Epithelial cell of esophagus (primary cell): Measurements from ENCODE around the gene NAV3.
A peak's percentile ranks its signal among the peaks of the same experiment; 100 is the strongest.
"Not testable (repeated sequence)": the region's sequence is repeated elsewhere in the genome, so short reads cannot be mapped to it uniquely, and the experiment has no call there.

Source experiments
- DNase-seq: peaks from one replicate; pipeline ENCODE4 v3.0.0; 2010; ENCODE audit warnings: low read depth
- H3K4me3 ChIP-seq: 2 replicates; pipeline ENCODE4 v1.5.1; 2011; ENCODE audit warnings: mild to moderate bottlenecking, low read length, control low read depth
- TF ChIP-seq, protein P1 (sequence below): IDR thresholded peaks from 2 replicates; pipeline ENCODE4 v1.5.1; 2011; ENCODE audit warnings: low read depth, mild to moderate bottlenecking, low read length, control low read depth, inconsistent platforms; ENCODE audit not compliant: insufficient read depth; ENCODE audit errors: missing control alignments

NAV3 gene

DNA sequence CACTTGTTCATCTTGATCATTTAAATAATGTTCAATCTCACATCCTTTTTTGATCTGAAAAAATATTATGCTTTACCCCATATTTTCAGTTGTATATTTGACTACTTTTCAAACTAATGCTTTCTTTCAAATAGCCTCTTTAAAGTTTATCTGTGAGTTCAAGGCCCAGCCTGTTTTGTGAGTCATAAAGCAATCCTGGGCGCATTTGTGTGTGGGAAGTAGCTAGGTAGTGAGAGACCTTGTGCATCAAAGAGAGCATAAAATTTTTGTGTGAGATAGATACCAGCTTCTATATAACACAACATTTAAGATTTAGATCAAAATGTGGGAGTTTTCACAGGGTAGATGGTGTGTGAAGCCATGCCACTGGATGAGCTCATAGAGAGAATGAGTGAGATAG lies 405.6 kb downstream of the NAV3 start:
- DNase-seq, result peak; percentile 27
- TF ChIP-seq, protein P1, sequence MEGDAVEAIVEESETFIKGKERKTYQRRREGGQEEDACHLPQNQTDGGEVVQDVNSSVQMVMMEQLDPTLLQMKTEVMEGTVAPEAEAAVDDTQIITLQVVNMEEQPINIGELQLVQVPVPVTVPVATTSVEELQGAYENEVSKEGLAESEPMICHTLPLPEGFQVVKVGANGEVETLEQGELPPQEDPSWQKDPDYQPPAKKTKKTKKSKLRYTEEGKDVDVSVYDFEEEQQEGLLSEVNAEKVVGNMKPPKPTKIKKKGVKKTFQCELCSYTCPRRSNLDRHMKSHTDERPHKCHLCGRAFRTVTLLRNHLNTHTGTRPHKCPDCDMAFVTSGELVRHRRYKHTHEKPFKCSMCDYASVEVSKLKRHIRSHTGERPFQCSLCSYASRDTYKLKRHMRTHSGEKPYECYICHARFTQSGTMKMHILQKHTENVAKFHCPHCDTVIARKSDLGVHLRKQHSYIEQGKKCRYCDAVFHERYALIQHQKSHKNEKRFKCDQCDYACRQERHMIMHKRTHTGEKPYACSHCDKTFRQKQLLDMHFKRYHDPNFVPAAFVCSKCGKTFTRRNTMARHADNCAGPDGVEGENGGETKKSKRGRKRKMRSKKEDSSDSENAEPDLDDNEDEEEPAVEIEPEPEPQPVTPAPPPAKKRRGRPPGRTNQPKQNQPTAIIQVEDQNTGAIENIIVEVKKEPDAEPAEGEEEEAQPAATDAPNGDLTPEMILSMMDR, result no peak
- H3K4me3 ChIP-seq, result no peak overlapping the region

DNA sequence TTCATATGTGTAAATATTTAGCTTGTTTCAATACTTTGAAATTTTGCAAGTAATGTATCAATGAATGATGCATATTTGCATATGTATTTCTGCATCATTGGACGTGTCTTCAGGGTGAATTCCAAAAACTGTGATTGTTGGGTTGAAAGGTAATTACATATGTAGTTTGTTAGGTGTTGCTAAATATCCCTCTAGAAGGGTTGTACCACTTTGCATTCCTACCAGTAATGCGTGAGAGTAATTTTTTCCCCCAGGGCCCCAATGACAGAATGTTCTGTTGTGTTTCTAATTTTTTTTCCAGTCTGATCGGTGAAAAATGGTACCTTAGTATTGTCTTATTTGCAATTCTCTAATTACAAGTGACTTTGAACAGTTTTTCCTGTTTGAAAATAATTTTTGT lies 408.9 kb downstream of the NAV3 start:
- DNase-seq, result no peak
- H3K4me3 ChIP-seq, result no peak overlapping the region
- TF ChIP-seq, protein P1, result no peak

DNA sequence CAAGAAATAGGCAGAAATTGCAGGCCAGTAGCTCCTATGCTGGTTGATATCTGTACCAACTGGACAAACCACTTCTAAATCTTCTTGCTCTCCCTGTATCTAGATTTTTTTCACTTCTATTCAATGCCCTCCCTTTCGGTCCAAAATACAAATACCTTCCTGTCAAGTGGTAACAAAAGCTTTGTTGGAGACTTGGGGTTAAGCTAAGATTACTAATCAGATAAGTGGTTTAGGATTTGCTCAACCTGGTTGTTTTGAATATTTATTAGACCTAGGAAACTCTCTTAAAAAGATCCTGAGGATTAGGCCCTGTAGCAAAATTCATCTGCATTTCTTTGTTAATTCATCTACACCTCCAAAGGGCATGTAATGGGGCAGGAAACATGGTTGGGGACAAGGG lies 410.1 kb downstream of the NAV3 start:
- no peak overlapping the region for H3K4me3 ChIP-seq
- TF ChIP-seq, protein P1, result no peak
- DNase-seq, result peak; percentile 9

DNA sequence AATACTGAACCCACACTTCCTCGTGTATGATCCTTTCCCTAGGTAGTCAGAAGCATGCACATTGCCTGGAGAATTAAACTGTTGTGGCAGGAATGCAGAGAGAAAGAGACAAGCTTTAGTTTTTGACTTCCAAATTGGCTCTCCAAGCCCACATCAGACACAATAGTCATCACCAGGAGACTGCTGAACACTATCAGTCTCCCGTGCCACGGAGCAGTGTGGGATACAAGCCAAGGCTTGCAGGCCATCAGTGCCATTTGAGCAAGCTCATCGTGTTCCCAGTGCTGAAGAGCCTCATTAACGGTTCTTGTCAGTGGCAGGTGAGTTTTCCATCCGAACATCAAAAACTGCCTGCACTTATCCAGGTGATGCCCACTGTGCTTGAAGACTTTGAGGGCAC lies 410.8 kb downstream of the NAV3 start:
- TF ChIP-seq, protein P1, result no peak
- DNase-seq, result peak; percentile 14
- no peak overlapping the region for H3K4me3 ChIP-seq

DNA sequence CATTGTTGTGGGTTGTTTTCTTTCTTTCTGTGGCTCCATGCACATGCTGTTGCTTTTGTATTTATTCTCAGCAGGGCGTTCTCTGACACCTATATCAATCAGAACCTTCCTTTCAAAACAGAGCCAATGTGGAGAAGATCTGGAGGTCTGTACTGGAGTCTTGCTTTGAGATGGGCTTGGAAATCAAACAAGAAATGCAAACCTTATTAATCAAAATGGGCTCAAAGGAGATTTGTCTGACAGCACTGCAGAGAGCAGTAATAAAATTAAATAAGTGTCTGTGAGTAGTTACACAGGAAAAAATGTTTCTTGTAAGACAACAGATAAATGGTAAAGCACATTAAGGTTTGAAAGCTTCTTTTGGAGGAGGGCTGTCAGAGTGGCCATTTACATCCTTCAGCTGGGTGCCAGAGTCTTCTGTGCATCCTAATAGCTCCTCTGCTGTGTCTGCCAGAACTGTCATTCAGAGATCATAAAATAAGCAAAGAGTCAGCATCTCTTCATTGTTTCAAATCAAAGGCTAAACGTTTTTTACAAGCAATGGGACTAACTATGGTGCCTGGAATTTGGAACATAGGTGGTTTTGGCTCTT lies 414.3 kb downstream of the NAV3 start:
- no peak for DNase-seq

DNA sequence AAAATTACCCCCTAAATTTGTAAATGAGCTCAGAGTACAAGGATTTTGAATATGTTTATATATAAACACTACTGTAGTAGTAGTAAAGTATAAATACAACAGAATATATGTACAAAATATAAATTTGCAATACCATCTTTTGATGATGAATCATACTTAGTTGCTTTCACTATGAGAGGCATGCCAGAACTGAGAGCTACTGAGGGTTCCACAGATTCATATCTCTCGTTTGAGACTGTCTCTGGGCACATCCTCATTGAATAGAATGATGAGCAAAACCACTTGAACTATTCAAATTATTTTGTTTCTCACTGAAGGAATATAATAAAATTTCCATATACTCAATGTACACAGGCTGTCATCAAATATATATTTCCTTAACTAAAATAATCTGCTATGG lies 417.6 kb downstream of the NAV3 start:
- TF ChIP-seq, protein P1, result no peak
- DNase-seq, result peak; percentile 6
- no peak overlapping the region for H3K4me3 ChIP-seq

More for the DNA sequence above, 414.3 kb downstream of the NAV3 start:
- H3K4me3 ChIP-seq, result no peak overlapping the region
- TF ChIP-seq, protein P1, result no peak

DNA sequence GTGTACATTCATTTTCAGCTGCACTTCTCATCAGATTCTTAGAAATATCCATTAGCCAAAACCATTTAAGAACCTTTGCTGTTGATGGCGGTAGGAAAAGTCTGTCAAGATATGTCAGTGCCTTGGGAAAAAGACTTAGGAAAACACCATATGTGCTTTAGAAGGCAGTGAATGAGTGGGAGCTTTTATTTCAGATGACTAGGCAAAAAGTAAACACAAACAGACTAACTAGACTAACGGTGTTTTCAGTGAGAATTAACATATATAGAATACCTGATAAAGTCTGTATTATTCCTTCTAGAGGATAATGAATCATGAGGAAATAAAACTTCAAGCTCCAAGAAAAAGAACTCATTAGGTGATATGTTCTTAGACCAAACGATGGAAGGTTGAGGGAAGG lies 418.9 kb downstream of the NAV3 start:
- no peak for DNase-seq
- TF ChIP-seq, protein P1, result no peak
- no peak overlapping the region for H3K4me3 ChIP-seq

DNA sequence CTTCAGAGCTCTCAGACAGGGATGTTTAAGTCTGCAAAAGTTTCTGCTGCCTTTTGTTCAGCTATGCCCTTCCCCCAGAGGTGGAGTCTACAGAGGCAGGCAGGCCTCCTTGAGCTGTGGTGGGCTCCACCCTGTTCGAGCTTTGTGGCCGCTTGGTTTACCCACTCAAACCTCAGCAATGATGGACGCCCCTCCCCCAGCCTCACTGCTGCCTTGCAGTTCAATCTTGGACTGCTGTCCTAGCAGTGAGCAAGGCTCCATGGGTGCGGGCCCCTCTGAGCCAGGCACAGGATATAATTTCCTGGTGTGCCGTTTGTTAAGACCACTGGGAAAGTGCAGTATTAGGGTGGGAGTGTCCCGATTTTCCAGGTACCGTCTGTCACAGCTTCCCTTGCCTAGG lies 427.0 kb downstream of the NAV3 start:
- DNase-seq, H3K4me3 ChIP-seq: not testable (repeated sequence)
